ENCODE measurements around the gene RDX. TPM values are rescaled to one million over a fixed set of nuclear protein-coding genes. Genes with fewer than 3 reads are reported as not detected.
"Not testable (repeated sequence)": the region's sequence is repeated elsewhere in the genome, so short reads cannot be mapped to it uniquely, and the experiment has no call there.

The RDX gene
- total RNA-seq, 1 donor from 2014 or later: 115 TPM

- Mint-ChIP-seq H3K36me3 (no peaks in the 10 kb centered on the region), H3K4me1 (ENCODE audit: unreplicated experiment) (peaks cover 18% of the 10 kb centered on the region), H3K4me3 (no peak overlapping the region), H3K9me3 (no peaks in the 10 kb centered on the region), H3K27me3 (no peaks in the 10 kb centered on the region), H3K27ac (no peak overlapping the region)
- DNase-seq (ENCODE audit: extremely low spot score, unreplicated experiment): no peak
- TF ChIP-seq CTCF (conservative IDR thresholded peaks at IDR 0.05): no peak
Measured at GRCh38 chr11:110312670-110313069, 16.3 kb upstream of the RDX start.

GRCh38 chr11:110311783-110312579 lies 15.6 kb upstream of the RDX start:
- H3K4me3 Mint-ChIP-seq: peak overlapping the region; percentile 24
- peaks cover 12% of the 10 kb centered on the region for H3K4me1 Mint-ChIP-seq (ENCODE audit: unreplicated experiment)
- H3K27me3 Mint-ChIP-seq: no peaks in the 10 kb centered on the region
- TF ChIP-seq CTCF (conservative IDR thresholded peaks at IDR 0.05): no peak
- H3K27ac Mint-ChIP-seq: peak overlapping the region; percentile 82
- H3K36me3 Mint-ChIP-seq: no peaks in the 10 kb centered on the region
- H3K9me3 Mint-ChIP-seq: no peaks in the 10 kb centered on the region
- no peak for DNase-seq (ENCODE audit: extremely low spot score, unreplicated experiment)

GRCh38 chr11:110308071-110308470 lies 11.7 kb upstream of the RDX start:
- H3K9me3 Mint-ChIP-seq: no peaks in the 10 kb centered on the region
- H3K36me3 Mint-ChIP-seq: no peaks in the 10 kb centered on the region
- no peak overlapping the region for H3K4me3 Mint-ChIP-seq
- TF ChIP-seq CTCF (conservative IDR thresholded peaks at IDR 0.05): no peak
- DNase-seq (ENCODE audit: extremely low spot score, unreplicated experiment): no peak
- no peak overlapping the region for H3K27ac Mint-ChIP-seq
- H3K4me1 Mint-ChIP-seq (ENCODE audit: unreplicated experiment): peaks cover 14% of the 10 kb centered on the region
- no peaks in the 10 kb centered on the region for H3K27me3 Mint-ChIP-seq

- not testable (repeated sequence) for H3K27me3 Mint-ChIP-seq; H3K4me1 Mint-ChIP-seq (ENCODE audit: unreplicated experiment); DNase-seq (ENCODE audit: extremely low spot score, unreplicated experiment); H3K36me3 Mint-ChIP-seq; H3K9me3 Mint-ChIP-seq; H3K27ac Mint-ChIP-seq
- H3K4me3 Mint-ChIP-seq: peak overlapping the region; percentile 15
Measured at GRCh38 chr11:110306019-110306388, 9.6 kb upstream of the RDX start.

- no peak for DNase-seq (ENCODE audit: extremely low spot score, unreplicated experiment)
- Mint-ChIP-seq H3K36me3 (no peaks in the 10 kb centered on the region), H3K27me3 (no peaks in the 10 kb centered on the region), H3K9me3 (no peaks in the 10 kb centered on the region), H3K27ac (no peak overlapping the region), H3K4me3 (peak overlapping the region; percentile 15), H3K4me1 (ENCODE audit: unreplicated experiment) (peaks cover 5% of the 10 kb centered on the region)
- TF ChIP-seq CTCF (conservative IDR thresholded peaks at IDR 0.05): no peak
Measured at GRCh38 chr11:110305169-110306018, 9.0 kb upstream of the RDX start.

GRCh38 chr11:110303414-110303826 lies 7.0 kb upstream of the RDX start:
- peaks cover 9% of the 10 kb centered on the region for H3K4me1 Mint-ChIP-seq (ENCODE audit: unreplicated experiment)
- DNase-seq (ENCODE audit: extremely low spot score, unreplicated experiment): no peak
- no peak overlapping the region for H3K4me3 Mint-ChIP-seq
- no peaks in the 10 kb centered on the region for H3K36me3 Mint-ChIP-seq
- peak overlapping the region; percentile 32 for H3K27ac Mint-ChIP-seq
- peaks cover 5% of the 10 kb centered on the region for H3K9me3 Mint-ChIP-seq
- TF ChIP-seq CTCF (conservative IDR thresholded peaks at IDR 0.05): no peak
- peaks cover 2% of the 10 kb centered on the region for H3K27me3 Mint-ChIP-seq
